KBM-7 (cell line): ENCODE measurements around the gene HPCAL1.

Experiments
- DNase-seq: peaks from one replicate; pipeline ENCODE4 v3.0.0-alpha.2; 2015
- in situ Hi-C: fragments of 300-500 bp; cut with MboI; formaldehyde crosslinking; loops from 2 replicates; pipeline ENCODE4 v1.14.3; 2020; ENCODE audit warnings: low sequenced_read_pairs, low pct_unique_long_range_greater_than_20kb, mixed read lengths

The HPCAL1 gene

DNA sequence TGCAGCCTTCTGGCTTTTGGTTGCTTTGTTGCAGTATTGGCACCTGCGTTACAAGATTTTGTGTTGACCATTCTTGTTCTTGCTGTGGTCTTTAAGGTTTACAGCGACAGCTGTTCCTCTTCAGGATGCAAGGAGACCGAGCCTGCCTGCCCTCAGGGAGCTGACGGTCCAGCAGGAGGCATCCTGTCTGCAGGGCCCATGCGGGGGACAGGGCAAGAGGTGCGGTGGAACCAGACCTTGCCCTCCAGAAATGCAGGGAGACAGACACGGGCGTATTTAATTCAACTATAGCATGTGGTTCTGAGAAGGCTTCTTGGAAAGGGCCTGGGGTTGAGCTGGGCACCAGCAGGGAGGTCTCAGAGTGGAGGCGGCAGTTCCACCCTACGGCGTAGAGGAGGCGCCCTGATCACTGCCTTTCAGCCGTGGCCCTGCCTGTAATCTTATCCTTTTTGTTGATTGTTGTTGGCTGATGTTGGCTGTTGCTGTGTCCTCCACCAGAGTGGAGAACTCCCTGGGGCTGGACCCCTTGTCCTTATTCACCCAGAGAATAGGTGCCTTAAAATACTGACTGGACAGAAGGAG, 71.7 kb downstream of the HPCAL1 start:
- DNase-seq, result no peak
- in situ Hi-C loops, result no loop called here

DNA sequence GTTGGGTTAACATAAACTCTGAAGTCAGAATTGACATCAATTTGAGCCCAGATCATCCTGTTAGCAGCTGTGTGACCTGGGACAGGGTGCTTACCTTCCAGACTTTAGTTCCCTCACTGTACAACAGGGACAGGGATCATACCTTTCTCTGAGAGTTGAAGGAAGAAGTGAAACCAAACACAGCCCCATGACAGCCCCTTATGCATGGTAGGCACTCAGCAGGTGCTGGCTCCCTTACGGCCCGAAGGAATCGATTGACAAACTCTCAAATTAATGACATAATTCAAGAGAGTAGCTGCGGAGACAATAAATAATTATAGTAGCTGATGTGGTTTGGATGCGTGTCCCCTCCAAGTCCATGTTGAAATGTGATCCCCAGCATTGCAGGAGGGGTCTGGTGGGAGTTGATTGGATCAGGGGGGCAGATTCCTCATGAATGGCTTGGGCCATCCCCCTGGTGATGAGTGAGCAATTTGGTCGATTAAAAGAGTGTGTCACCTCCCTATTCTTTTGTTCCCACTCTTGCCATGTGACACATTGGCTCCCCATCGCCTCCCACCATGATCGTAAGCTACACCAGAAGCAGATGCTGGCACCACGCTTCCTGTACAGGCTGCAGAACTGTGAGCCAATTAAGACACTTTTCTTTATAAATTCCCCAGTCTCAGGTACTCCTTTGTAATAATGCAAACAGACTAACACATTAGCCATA, 73.0 kb downstream of the HPCAL1 start:
- in situ Hi-C loops, result no loop called here
- DNase-seq, result peak; percentile 37

DNA sequence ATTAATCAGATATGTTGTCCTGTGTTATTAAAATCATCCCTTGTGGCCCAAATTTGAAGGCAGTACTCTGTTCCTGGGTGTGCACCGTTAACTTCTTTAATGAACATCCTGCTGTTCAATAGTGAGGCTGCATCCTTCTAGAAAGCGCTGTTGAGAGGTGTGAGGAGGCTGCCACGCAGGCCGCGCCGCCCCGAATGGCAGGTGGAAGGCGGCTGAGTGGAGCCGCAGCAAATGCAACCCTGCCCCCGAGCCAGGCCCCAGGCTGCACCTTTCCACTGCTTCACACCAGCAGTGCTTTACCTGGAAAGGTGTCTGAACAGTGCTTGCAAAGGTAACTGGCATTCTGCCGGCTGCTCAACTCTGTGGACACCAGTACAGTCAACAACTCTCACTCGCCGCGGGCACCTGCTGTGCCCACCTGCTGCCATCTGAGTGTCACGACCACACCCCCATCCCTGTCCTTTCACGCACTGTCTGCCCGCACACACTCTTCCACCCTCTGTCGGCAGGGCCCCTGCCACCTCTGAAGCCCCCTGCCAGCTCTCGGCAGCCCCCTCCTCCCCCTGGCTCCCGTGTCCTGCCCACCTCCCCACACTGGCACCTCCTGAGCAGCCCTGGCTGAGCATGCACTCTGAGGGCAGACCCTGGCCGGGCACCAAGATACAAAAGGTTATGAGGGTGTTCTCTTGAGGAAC, 74.5 kb downstream of the HPCAL1 start:
- in situ Hi-C loops, result no loop called here
- DNase-seq, result no peak

DNA sequence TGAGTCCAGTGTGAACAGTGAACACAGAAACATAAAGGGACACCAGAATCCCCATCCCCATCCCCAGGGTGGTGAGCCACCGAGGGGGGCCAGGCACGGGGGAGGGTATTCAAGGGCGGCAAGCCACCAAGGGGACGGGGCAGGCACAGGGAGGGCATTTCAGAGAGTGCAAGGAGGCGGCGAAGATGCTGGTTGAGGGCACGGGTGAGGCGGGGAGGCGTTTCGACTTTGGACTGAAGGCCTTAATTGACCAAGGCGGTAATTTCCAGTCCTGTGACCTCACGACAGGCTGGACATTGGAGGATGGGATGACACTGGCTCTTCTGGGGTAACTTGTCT, 75.0 kb downstream of the HPCAL1 start:
- in situ Hi-C loops, result no loop called here
- no peak for DNase-seq

DNA sequence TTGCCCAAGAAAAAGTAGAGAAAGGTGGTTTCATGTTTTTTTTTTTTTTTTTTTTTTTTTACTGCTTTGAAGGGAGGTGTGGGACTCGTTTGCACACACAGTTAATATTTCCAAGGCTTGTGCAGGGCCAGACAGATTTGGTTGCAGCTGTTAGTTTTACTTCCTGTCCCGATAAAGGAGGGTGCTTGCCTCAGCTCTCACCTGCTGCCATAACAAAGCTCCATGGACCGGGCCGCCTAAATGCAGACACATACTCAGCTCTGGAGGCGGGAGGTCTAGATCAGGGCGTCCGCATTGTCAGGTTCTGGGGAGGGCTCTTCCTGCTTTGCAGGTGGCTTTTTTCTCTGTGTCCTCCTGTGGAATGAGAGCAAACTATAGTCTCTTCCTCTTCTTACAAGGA, 75.5 kb downstream of the HPCAL1 start:
- in situ Hi-C loops, result no loop called here
- peak; percentile 79 for DNase-seq

DNA sequence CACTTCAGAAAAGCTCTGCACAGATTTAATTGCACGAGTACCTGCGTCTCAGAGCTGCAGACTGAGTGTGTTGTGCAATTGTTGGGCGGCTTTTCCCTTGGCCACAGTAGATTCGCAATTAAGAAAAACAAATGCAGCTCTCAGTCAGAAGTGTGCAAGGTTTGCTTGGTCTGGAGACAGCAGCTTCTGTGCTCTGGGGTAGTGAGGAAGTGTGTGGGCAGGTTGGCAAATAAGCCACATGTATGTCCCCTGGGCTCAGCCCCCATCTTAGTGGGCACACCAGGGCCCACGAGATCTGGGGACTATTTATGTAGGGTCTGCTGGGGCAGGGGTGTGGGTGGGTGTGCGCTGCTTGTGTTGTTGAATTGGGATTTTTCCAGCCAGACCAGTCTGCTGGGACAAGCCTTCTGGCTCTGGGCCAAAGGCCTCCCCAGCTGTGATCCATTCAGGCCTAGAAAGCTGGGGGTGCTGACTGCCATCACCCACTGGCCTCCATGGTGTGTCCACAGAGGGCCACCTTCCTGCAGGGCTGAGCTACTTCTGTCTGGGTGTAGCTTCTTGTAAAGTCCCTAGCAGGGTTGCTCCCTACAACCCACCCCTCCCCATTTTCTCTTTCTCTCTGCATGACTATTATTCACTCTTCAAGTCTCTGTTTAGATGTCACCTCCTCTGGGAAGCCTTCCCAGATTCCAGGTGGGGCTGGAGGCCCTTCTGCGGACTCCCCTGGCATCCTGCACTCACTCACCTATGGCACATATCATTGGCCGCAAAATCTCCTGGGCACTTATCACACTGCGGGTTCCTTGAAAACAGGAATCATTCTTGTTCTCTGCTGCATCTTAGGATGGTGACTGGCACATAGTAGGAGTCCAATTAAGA, 77.6 kb downstream of the HPCAL1 start:
- in situ Hi-C loops, result no loop called here
- peak; percentile 54 for DNase-seq

DNA sequence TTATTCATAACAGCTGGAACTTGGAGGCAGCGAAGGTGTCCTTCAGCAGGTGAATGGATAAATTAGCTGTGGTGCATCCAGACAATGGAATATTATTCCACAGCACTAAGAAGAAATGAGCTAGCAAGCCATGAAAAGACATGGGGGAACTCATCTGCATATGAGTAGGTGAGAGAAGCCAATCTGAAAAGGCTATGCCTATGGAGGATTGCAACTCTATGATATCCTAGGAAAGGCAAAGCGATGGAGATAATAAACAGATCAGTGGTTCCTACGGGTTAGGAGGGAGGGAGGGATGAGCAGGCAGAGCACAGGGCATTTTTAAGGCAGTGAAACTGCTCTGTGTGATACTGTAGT, 79.3 kb downstream of the HPCAL1 start:
- in situ Hi-C loops, result no loop called here
- no peak for DNase-seq

DNA sequence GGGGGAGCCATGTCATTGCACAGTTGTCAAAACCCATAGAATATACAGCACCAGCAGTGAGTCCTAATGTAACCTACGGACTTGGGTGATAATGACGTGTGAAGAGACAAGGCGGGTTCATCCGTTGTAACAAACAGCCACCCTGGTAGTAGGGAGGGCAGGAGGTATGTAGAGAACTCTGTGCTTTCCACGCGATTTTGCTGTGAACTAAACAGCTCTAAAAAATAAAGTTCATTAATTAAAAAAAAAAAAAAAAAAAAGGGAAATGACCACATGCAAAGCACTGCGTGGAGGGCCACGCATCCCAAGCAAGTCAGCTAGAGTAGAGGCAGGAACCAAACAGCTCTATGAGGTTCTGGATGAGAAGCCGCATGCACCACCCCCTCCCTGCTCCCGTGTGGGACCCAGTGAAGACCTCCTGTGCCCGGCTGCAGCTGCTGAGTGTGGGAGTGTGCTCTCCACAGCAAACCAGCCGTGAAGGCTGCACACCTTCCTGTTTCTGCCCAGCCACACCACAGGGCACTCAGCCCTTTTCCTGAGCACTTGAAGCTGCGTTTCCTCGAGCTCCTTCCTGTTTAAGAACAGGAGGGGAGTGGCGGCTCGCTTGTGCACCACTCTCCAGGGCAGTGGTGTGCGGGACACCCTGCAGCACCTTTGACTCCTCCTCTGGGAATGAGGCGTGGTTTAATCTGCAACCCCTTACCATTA, 79.8 kb downstream of the HPCAL1 start:
- in situ Hi-C loops, result no loop called here
- DNase-seq, result peak; percentile 98

DNA sequence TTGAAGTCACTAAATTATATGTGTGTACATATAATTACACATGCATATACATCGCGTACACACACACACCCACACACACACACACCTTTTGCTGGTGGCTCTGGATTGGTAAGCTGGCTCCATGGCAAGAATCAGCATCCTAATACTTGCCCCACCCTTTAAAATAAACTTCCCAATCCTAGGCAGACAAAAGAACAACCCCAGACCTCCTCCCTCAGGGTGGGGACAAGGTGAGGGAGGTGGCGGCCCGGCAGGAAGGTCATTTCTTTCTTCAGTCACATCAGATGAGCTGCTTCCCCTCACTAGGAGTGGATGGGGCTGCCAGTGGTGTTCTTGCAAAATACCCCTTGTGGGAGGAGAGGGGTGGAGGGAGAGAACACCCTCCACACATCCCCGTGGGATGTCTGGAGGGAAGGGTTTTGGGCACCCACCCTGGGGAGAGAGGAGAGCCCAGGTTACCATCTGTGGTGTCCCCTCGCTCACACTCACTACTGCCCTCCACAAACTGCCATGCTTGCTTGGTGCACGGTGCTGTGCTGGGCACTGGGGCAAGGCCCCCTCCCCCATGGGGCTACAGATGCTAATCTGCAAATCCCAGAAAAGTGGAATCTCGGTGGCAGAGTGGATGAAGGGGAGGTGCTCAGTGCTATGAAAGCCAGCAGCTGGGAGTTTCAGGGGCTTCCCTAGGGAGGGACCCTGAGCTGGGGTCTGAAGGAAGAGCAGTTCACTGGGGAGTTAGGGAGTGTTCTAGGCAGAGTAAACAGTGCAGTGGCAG, 81.4 kb downstream of the HPCAL1 start:
- peak; percentile 21 for DNase-seq
- in situ Hi-C loops, result no loop called here

DNA sequence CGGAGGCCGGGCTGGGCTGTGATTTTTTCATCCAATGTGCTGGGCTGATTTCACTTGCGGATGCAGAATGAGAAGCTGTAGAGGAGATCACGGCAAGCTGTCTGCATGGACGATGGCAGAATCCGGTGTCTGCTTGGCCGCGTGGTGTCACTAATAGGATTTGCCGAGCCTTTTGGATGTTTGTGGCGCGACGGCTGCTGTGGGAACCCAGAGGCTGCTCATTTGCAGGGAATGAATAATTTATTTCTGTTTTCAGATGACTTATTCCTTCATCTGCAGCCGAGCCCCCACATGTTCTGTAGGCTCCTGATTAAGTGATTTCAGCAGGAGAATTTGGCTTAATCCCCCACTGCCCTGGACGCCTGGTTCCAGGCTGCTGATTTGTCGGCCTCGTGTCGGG, 82.8 kb downstream of the HPCAL1 start:
- in situ Hi-C loops, result no loop called here
- DNase-seq, result no peak

DNA sequence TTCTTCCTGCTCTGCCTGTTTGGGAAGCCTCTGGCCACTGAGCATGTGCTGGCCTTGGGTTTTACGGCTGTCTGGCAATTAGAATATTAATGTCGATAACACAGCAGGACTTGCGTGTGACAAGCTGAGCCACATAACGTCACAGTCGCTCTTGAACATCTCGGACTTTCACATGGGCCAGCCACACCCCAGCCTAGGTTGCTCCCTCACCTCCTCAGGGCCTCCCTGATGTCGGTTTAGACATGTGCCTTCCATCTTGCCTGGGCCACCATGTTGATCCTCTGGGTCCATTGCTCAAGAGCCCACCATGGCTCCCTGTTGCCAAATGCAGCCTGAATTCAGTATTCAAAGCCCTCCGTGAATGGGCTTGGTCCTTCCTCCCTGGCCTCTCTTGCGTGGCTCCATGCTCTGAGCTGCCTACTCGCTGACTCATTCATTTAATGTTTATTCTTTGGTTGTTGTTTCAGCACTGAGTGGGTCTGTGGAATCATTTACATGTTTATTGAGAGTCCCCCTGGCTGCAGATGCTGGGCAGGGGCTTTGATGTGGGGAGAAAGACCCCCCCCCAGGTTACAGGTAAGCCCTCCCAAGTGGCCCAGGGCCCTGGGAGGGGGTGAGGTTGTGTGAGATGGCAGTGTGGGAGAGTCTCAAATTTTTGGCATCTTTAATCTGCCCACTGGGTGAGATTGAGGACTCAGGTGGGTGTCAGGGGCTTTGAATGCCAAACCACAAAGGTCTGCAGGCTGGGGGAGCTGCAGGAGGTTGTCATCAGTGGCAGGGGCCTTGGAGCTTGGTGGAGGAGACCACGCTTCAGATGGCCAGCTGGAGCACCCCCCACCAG, 83.4 kb downstream of the HPCAL1 start:
- in situ Hi-C loops, result no loop called here
- DNase-seq, result no peak

DNA sequence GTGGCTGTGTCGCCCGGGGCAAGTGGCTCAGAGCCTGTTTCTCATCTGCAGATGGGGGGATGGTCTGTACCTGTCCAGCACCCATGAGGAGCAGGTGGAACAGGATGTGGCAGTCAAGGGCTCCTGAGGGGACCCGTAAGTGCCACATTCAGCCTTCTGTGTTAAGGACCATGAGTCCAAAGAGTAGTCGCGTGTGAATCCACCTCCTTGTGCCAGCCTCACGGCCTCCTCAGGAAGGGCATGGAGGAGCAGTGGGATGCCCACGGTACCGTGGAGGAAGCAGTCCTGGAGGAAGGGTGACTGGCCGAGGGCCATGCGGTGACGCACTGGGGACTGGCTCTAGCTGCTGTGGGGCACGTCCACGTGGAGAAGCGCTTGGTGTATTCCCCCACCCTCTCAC, 84.3 kb downstream of the HPCAL1 start:
- in situ Hi-C loops, result no loop called here
- DNase-seq, result no peak

DNA sequence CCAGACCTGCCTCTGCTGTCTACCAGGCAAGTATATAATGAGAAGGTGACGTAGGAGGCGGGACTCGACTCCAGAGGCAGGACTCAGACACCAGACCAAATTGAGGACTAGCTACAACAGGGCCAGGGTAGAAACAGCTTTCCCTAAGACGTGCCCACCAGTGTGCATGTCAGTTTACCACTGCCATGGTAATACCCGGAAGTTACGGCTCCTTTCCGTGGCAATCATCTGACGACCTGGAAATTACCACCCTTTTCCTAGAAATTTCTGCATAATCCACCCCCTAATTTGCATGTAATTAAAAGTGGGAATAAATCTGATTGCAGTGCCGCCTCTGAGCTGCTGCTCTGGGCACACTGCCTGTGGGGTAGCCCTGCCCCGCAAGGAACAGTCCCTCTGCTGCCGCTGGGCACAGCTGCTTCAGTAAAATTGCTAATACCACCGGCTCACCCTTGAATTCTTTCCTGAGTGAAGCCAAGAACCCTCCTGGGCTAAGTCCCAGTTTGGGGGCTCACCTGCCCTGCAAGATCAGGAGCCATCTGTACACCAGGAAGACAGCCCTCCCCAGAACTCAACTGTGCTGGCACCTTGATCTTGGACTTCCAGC, 86.4 kb downstream of the HPCAL1 start:
- in situ Hi-C loops, result no loop called here

DNA sequence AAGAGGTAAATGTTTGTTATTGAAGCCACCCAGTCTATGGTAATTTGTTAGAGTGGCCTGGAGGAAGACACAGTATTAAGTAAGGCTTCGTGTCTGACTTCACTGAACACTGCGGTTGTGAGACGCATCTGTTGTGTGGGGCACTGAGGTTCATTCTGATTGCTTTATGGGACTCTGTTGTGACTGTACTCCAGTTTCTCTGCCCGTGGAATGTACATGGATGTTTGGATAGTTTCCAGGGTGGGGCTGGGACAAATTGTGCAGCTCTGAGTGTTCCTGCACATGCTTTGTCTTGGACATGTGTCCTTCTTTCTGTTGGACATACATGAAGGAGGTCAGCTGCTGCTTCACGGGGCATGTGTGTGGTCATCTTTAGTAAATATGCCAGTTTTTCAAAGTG, 86.9 kb downstream of the HPCAL1 start:
- in situ Hi-C loops, result no loop called here

More for the DNA sequence above, 86.4 kb downstream of the HPCAL1 start:
- DNase-seq, result no peak

DNA sequence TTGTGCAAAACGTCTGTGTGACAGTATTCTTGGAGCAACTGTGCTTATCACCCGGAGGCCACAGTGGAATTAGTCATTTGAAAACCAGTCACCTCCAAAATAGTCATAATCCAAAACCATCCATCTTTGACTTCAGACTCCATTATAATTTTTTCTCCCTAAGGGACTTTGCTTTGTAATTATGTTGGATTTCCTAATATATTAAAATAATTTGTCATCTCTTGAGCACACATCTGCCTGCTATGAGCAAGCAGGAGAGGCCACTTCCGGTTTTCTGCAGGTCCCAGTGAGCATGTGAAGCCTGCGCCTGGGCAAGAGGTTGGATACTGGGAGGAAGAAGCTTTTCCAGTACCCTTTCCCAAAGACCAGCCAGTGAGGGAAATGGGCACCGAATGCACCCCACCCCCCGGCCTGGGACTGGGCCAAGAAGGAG, 87.7 kb downstream of the HPCAL1 start:
- no peak for DNase-seq
- in situ Hi-C loops, result no loop called here

More for the DNA sequence above, 86.9 kb downstream of the HPCAL1 start:
- no peak for DNase-seq

DNA sequence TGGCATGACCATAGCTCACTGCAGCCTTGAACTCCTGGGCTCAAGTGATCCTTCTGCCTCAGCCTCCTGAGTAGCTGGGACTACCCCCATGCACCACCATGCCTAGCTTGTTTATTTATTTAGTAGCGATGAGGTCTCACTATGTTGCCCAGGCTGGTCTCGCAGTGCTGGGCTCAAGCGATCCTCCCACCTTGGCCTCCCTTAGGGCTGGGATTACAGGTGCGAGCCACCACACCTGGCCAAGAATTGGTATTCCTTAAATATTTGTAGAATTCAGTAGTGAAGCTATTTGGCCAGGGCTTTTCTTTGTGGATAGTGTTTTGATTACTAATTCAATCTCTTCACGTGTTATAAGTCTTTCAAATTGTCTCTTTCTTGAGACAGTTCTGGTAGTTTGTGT, 89.4 kb downstream of the HPCAL1 start:
- in situ Hi-C loops, result no loop called here
- DNase-seq, result no peak

DNA sequence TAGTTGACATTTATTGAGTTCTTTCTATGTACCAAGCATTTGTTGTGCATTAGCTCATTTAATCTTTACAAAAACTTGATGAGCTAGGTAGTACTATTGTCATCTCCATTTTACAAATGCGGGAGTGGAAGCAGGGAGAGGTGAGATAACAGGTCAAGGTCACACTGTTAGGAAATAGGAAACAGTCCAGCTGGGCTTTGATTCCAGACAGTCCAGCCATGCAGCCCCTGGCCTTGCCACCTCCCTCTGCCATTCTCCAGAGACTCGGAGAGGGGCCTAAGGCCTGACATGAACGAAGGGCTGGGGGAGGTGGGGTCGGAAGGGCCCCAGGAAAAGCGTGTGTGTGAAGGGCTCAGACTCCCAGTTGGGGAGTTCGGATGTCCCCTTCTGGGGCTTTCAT, 89.8 kb downstream of the HPCAL1 start:
- no peak for DNase-seq
- in situ Hi-C loops, result no loop called here
